Spleen (tissue), 11 donors: ENCODE measurements around the gene NRXN3. TPM values are rescaled to one million over a fixed set of nuclear protein-coding genes. Genes with fewer than 3 reads are reported as not detected.

Source experiments
- DNase-seq: peaks from one replicate; pipeline ENCODE4 v3.0.0-alpha.2; 2020
- H3K27ac ChIP-seq, 8 donors: fragments of 200-600 bp; sonication (generic) in 7 of 8; 1 replicate in 4 of 8; 2 replicates in 4 of 8; pipeline versions ENCODE4 v1.5.0 to v1.8.0; 2016 to 2021; ENCODE audit warnings: inconsistent platforms in 4 of 8, mild to moderate bottlenecking in 4 of 8, moderate library complexity in 1 of 8
- H3K27me3 ChIP-seq, 7 donors: fragments of 200-600 bp; sonication (generic) in 6 of 7; replicated peaks in 1 of 7; 1 replicate in 4 of 7; 2 replicates in 3 of 7; pipeline versions ENCODE4 v1.5.0 to v1.8.0; 2016 to 2021; ENCODE audit warnings: inconsistent platforms in 3 of 7, mild to moderate bottlenecking in 1 of 7
- H3K36me3 ChIP-seq, 6 donors: fragments of 200-600 bp; sonication (generic) in 5 of 6; 1 replicate in 4 of 6; 2 replicates in 2 of 6; pipeline versions ENCODE4 v1.5.0 to v1.8.0; 2016 to 2021; ENCODE audit warnings: inconsistent platforms in 2 of 6
- H3K4me1 ChIP-seq, 6 donors: fragments of 200-600 bp; sonication (generic) in 5 of 6; 1 replicate in 3 of 6; 2 replicates in 3 of 6; pipeline versions ENCODE4 v1.5.0 to v1.8.0; 2016 to 2021; ENCODE audit warnings: inconsistent platforms in 3 of 6
- H3K4me3 ChIP-seq, 8 donors: fragments of 200-600 bp; sonication (generic) in 7 of 8; 1 replicate in 4 of 8; 2 replicates in 4 of 8; pipeline versions ENCODE4 v1.5.0 to v1.8.0; 2016 to 2021; ENCODE audit warnings: inconsistent platforms in 4 of 8, mild to moderate bottlenecking in 4 of 8, moderate library complexity in 2 of 8
- H3K9me3 ChIP-seq, 8 donors: fragments of 200-600 bp; sonication (generic) in 7 of 8; 1 replicate in 4 of 8; 2 replicates in 4 of 8; pipeline versions ENCODE4 v1.5.0 to v1.8.0; 2016 to 2021; ENCODE audit warnings: inconsistent platforms in 4 of 8
- POLR2A ChIP-seq, 3 donors: fragments of 450-650 bp; IDR thresholded peaks; one replicate each; pipeline ENCODE4 v1.5.1; 2017; ENCODE audit warnings: antibody characterized with exemption in 3 of 3, mild to moderate bottlenecking in 1 of 3
- POLR2AphosphoS5 ChIP-seq, 3 donors: sonication (generic); formaldehyde crosslinking; IDR thresholded peaks; one replicate each; pipeline ENCODE4 v1.5.1; 2017; ENCODE audit warnings: antibody characterized with exemption in 3 of 3
- WGBS, 5 donors: extraction: QIAGEN DNeasy Blood & Tissue Kit in 3 of 5; methylation state at CpG; one replicate each; pipeline versions ENCODE4 v1.1.5 to v1.1.7; 2013 to 2018; 5-methylcytosine and 5-hydroxymethylcytosine counted together
- intact Hi-C: fragments of 100-400 bp; cut with DNase I; formaldehyde crosslinking; loops from one replicate; pipeline ENCODE4 v1.15.0; 2023; ENCODE audit warnings: low total_unique reads
- polyA plus RNA-seq, 3 donors: library from polyadenylated mRNA; stranded (reverse); fragments of 200-250 nt; gene quantifications; one replicate each; pipeline ENCODE4 v1.2.1, GENCODE V29; 2013
- total RNA-seq, 7 donors: library from RNA; depleted of rRNA in 3 of 7; stranded (reverse); fragments of >200 nt in 3 of 7; fragmentation: NEBNext Ultra II Directional in 4 of 7; extraction: Animal tissue kit (Norgen Biotek cat#: 25700) in 4 of 7; gene quantifications; one replicate each; pipeline versions ENCODE4 v1.1.0 to v1.2.1, GENCODE V29; 2016 to 2021
- TF ChIP-seq, protein P1 (sequence below), 11 experiments: fragments of 200-600 bp in 7 of 11; fragments of 450-650 bp in 4 of 11; sonication (generic) in 4 of 11; IDR thresholded peaks in 8 of 11; conservative IDR thresholded peaks in 3 of 11; 1 replicate in 7 of 11; 2 replicates in 4 of 11; pipeline versions ENCODE4 v1.4.0 to v1.8.0; 2016 to 2021; ENCODE audit warnings: antibody characterized with exemption in 11 of 11, inconsistent platforms in 4 of 11, mild to moderate bottlenecking in 1 of 11
- donor health status: healthy with polysubstance abuse.
- donor health status: DM: no; HTN: no; CAD: no; lungs with moderate emphysema.
- donor health status: DM: no; HTN: no; CAD: no.
- donor health status: Bipolar disorder and iron deficiency.
- donor health status: healthy.
- donor health status: DM: no; HTN: no; CAD: no.
- donor health status: DM: yes; HTN: yes; CAD: no.

The NRXN3 gene
- total and polyA plus RNA-seq, 10 donors: 0.21 to 11.5 (median 1.6) TPM

DNA sequence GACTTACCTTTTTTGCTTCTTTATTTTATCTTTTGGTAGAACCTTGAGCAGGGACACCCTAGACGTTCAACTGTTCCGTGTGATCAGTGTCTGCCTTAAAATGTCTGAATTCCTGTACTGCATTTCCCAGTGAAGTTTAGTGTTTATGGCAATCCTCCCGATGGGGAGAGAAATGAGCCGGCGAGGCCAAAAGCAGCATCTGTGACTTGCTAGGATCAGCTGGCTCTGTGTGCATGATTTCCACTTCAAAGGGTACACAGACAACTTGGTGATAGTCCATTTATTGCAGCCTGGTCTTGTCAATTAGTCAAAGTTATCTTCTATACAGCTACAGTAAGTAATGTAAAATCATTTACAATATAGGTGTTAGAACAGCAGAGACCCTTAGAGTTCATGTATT lies 1272.6 kb downstream of the NRXN3 start:
- WGBS, 5 donors: 70 to 84% (median 70%) methylated on average over 5 of the region's 5 CpGs
- no peak for DNase-seq
- H3K36me3 ChIP-seq: no peaks in the 10 kb centered on the region
- intact Hi-C loops: no loop called here
- no peak overlapping the region for H3K27ac ChIP-seq
- H3K9me3 ChIP-seq: no peaks in the 10 kb centered on the region
- H3K4me1 ChIP-seq: peaks cover 0 to 3% (median 0%) of the 10 kb centered on the region in 6 donors
- no peaks in the 10 kb centered on the region for H3K27me3 ChIP-seq
- H3K4me3 ChIP-seq: no peak overlapping the region
- TF ChIP-seq POLR2A (IDR thresholded peaks at IDR 0.05): no peak
- TF ChIP-seq POLR2AphosphoS5 (IDR thresholded peaks at IDR 0.05): no peak
- TF ChIP-seq, protein P1, sequence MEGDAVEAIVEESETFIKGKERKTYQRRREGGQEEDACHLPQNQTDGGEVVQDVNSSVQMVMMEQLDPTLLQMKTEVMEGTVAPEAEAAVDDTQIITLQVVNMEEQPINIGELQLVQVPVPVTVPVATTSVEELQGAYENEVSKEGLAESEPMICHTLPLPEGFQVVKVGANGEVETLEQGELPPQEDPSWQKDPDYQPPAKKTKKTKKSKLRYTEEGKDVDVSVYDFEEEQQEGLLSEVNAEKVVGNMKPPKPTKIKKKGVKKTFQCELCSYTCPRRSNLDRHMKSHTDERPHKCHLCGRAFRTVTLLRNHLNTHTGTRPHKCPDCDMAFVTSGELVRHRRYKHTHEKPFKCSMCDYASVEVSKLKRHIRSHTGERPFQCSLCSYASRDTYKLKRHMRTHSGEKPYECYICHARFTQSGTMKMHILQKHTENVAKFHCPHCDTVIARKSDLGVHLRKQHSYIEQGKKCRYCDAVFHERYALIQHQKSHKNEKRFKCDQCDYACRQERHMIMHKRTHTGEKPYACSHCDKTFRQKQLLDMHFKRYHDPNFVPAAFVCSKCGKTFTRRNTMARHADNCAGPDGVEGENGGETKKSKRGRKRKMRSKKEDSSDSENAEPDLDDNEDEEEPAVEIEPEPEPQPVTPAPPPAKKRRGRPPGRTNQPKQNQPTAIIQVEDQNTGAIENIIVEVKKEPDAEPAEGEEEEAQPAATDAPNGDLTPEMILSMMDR (IDR thresholded peaks at IDR 0.05 in 8 of 11, conservative IDR thresholded peaks at IDR 0.05 in 3 of 11): no peak

DNA sequence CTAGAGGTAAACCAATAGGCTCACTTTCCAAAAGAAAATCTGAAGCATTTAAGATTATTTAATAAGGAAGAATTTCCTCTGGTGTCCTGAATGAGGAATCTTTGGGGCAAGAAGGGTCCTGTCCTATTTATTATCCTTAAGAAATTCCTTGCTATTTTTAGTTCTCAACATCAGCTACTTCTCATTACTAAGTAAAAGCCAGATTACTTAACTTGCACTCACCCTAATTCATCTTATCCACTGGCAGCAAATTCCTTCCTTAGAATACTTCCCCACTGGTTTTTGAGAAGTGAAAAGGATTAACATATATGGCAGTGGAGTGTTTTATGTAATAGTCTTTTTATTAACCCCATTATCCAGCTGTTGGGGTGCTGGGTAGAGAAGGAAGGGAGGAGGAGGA lies 1273.4 kb downstream of the NRXN3 start:
- no peak for TF ChIP-seq POLR2AphosphoS5 (IDR thresholded peaks at IDR 0.05)
- TF ChIP-seq POLR2A (IDR thresholded peaks at IDR 0.05): no peak
- TF ChIP-seq, protein P1 (IDR thresholded peaks at IDR 0.05 in 8 of 11, conservative IDR thresholded peaks at IDR 0.05 in 3 of 11): no peak
- Histone ChIP-seq H3K9me3 (no peaks in the 10 kb centered on the region), H3K27me3 (no peaks in the 10 kb centered on the region), H3K4me1 (peaks cover 0 to 3% (median 0%) of the 10 kb centered on the region in 6 donors), H3K36me3 (no peaks in the 10 kb centered on the region), H3K4me3 (no peak overlapping the region), H3K27ac (peak overlapping the region in 2 of 8 donors; percentile 12 to 28)
- intact Hi-C loops: no loop called here
- no peak for DNase-seq

DNA sequence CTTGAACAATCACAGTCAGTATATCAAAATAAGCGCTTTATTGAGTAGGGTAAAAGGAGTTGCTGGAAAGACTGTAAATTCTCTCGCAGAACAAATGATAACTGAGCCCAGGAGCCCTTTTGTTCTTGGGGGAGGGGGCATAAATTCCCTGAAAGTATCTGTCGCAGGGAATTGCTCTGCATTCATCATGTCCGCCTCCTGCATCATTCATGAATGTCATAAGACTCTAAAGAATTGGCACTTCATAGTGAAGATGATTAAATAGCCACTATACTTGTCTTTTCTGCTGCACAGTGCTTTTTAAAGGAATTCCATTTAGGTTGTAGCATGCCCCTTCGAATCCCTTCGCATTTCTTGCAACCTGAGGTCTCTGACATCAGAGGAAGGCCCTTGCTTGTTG lies 1278.8 kb downstream of the NRXN3 start:
- H3K27me3 ChIP-seq: no peaks in the 10 kb centered on the region
- no peak overlapping the region for H3K27ac ChIP-seq
- no peaks in the 10 kb centered on the region for H3K9me3 ChIP-seq
- intact Hi-C loops: no loop called here
- no peaks in the 10 kb centered on the region for H3K4me1 ChIP-seq
- DNase-seq: no peak
- no peak overlapping the region for H3K4me3 ChIP-seq
- 75 to 87% (median 81%) methylated on average over 6 of the region's 6 CpGs for WGBS, 5 donors
- H3K36me3 ChIP-seq: no peaks in the 10 kb centered on the region
- TF ChIP-seq POLR2AphosphoS5 (IDR thresholded peaks at IDR 0.05) (no peak), POLR2A (IDR thresholded peaks at IDR 0.05) (no peak)
- TF ChIP-seq, protein P1 (IDR thresholded peaks at IDR 0.05 in 8 of 11, conservative IDR thresholded peaks at IDR 0.05 in 3 of 11): no peak

DNA sequence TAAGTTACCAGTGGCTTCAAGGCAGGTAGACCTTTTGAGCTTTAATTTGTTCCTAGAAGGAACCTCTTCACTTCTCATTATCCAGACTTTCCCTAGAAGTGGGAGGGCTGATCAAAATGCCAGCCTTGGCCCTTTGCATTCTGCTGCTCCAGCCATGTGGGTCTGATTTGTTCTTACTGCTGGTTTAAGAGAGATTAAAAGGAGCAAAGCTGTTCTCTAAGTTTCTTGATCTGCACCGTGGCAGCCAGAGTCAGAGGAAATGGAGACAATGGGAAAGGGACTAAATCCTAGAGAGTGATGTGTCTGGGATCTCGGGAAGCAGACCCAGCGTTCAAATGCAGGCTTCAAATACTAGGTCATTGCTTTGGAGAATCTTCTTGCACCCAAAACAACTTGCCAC lies 1281.4 kb downstream of the NRXN3 start:
- H3K27me3 ChIP-seq: no peaks in the 10 kb centered on the region
- no peak overlapping the region for H3K4me3 ChIP-seq
- TF ChIP-seq, protein P1 (IDR thresholded peaks at IDR 0.05 in 8 of 11, conservative IDR thresholded peaks at IDR 0.05 in 3 of 11): no peak
- TF ChIP-seq POLR2A (IDR thresholded peaks at IDR 0.05) (no peak), POLR2AphosphoS5 (IDR thresholded peaks at IDR 0.05) (no peak)
- H3K9me3 ChIP-seq: no peaks in the 10 kb centered on the region
- no peaks in the 10 kb centered on the region for H3K36me3 ChIP-seq
- intact Hi-C loops: no loop called here
- no peaks in the 10 kb centered on the region for H3K4me1 ChIP-seq
- DNase-seq: no peak
- WGBS, 5 donors: 34 to 58% (median 38%) methylated on average over 3 of the region's 3 CpGs
- peak overlapping the region in 3 of 8 donors; percentile 12 to 30 (median 20) for H3K27ac ChIP-seq
